Activated B cell treated with CpG ODN at 0.5 μM for 24 hours (primary cell): ENCODE results near the gene SLC8A1. TPM values are rescaled to one million over a fixed set of nuclear protein-coding genes. Genes with fewer than 3 reads are reported as not detected.

Experiments
- ATAC-seq: fragments of 200-7000 bp; cut with Tn5 transposase; one replicate; pipeline ENCODE4 v1.10.0; 2021; ENCODE audit warnings: low read depth, mild to moderate bottlenecking, moderate library complexity
- CTCF ChIA-PET: fragments of 350-600 bp; sonication (Branson Sonifier 250); formaldehyde crosslinking; loops from one replicate; lab custom pipeline; 2021; ENCODE audit warnings: antibody characterized with exemption; lab: Charles Lee
- POLR2A ChIA-PET: fragments of 350-600 bp; sonication (Branson Sonifier 250); formaldehyde crosslinking; loops from one replicate; lab custom pipeline; 2021; ENCODE audit warnings: antibody characterized with exemption; lab: Charles Lee
- DNase-seq: peaks from one replicate; pipeline ENCODE4 v3.0.0; 2022
- H3K27ac Mint-ChIP-seq: one replicate; pipeline ENCODE4 v1.8.0; 2020; ENCODE audit warnings: mixed read lengths
- H3K27me3 Mint-ChIP-seq: one replicate; pipeline ENCODE4 v1.8.0; 2021; ENCODE audit warnings: mixed read lengths
- H3K36me3 Mint-ChIP-seq: one replicate; pipeline ENCODE4 v1.8.0; 2021; ENCODE audit warnings: low read depth, mixed read lengths
- H3K4me1 Mint-ChIP-seq: one replicate; pipeline ENCODE4 v1.8.0; 2021; ENCODE audit warnings: mixed read lengths
- H3K4me3 Mint-ChIP-seq: one replicate; pipeline ENCODE4 v1.8.0; 2020; ENCODE audit warnings: mild to moderate bottlenecking, mixed read lengths
- H3K9me3 Mint-ChIP-seq: one replicate; pipeline ENCODE4 v1.8.0; 2020; ENCODE audit warnings: mixed read lengths
- intact Hi-C: fragments of 100-400 bp; cut with micrococcal nuclease; formaldehyde crosslinking; loops from one replicate; pipeline ENCODE4 v1.15.1; 2024
- total RNA-seq: library from RNA; stranded (reverse); gene quantifications from 2 replicates; pipeline ENCODE4 v1.2.3, GENCODE V29; 2022
- TF ChIP-seq, protein P1 (sequence below): fragments of 200-600 bp; IDR thresholded peaks from one replicate; pipeline ENCODE4 v1.8.0; 2022; ENCODE audit warnings: antibody characterized with exemption, mild to moderate bottlenecking

SLC8A1 gene
- total RNA-seq, 1 donor from 2014 or later = 0.04 TPM

DNA sequence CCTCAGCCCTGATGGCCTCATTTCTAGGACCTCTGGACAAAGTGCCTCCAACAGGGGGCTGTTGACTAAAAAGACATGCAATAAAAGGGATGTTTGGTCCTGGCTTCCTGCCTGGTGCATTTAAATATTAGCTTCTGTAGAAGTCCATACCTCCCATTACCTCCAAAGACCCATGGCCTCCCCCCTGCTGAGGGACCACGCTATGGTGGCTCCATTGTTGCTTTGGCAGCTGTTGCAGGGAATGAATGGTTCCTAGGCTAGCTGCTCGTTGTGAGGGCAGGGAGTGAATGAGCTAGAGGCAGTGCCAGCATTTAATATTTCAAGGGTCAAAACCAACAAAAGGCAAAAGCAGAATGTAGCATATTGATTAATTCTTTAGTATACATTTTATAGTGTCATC lies 285.9 kb downstream of the SLC8A1 start:
- H3K9me3 Mint-ChIP-seq = no peaks in the 10 kb centered on the region
- intact Hi-C loops = no loop called here
- CTCF ChIA-PET = no interaction called here
- no peaks in the 10 kb centered on the region for H3K4me1 Mint-ChIP-seq
- TF ChIP-seq, protein P1, sequence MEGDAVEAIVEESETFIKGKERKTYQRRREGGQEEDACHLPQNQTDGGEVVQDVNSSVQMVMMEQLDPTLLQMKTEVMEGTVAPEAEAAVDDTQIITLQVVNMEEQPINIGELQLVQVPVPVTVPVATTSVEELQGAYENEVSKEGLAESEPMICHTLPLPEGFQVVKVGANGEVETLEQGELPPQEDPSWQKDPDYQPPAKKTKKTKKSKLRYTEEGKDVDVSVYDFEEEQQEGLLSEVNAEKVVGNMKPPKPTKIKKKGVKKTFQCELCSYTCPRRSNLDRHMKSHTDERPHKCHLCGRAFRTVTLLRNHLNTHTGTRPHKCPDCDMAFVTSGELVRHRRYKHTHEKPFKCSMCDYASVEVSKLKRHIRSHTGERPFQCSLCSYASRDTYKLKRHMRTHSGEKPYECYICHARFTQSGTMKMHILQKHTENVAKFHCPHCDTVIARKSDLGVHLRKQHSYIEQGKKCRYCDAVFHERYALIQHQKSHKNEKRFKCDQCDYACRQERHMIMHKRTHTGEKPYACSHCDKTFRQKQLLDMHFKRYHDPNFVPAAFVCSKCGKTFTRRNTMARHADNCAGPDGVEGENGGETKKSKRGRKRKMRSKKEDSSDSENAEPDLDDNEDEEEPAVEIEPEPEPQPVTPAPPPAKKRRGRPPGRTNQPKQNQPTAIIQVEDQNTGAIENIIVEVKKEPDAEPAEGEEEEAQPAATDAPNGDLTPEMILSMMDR = no peak
- H3K4me3 Mint-ChIP-seq = no peak overlapping the region
- H3K27ac Mint-ChIP-seq = no peak overlapping the region
- POLR2A ChIA-PET = no interaction called here
- no peaks in the 10 kb centered on the region for H3K27me3 Mint-ChIP-seq
- no peaks in the 10 kb centered on the region for H3K36me3 Mint-ChIP-seq
- DNase-seq (no peak), ATAC-seq (no peak)

DNA sequence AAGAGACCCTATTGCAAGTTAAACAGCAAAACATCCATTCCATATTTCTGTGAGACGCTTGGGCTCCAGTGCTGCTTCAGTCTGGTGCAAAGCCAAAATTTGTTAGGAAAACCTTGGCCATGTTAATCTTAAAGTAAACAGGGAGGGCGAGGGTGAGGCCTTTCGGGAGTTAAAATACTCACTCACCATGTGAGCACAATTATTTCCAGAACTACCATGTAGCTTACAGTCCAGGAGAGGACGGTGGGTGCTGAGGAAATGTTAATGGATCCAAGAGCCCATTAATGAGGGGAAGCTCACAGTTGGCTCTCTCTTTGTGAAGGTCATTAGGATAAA lies 286.4 kb downstream of the SLC8A1 start:
- DNase-seq (no peak), ATAC-seq (no peak)
- no peaks in the 10 kb centered on the region for H3K27me3 Mint-ChIP-seq
- no peak overlapping the region for H3K4me3 Mint-ChIP-seq
- TF ChIP-seq, protein P1 = no peak
- POLR2A ChIA-PET = no interaction called here
- no peak overlapping the region for H3K27ac Mint-ChIP-seq
- H3K36me3 Mint-ChIP-seq = no peaks in the 10 kb centered on the region
- CTCF ChIA-PET = no interaction called here
- intact Hi-C loops = no loop called here
- H3K4me1 Mint-ChIP-seq = no peaks in the 10 kb centered on the region
- no peaks in the 10 kb centered on the region for H3K9me3 Mint-ChIP-seq

DNA sequence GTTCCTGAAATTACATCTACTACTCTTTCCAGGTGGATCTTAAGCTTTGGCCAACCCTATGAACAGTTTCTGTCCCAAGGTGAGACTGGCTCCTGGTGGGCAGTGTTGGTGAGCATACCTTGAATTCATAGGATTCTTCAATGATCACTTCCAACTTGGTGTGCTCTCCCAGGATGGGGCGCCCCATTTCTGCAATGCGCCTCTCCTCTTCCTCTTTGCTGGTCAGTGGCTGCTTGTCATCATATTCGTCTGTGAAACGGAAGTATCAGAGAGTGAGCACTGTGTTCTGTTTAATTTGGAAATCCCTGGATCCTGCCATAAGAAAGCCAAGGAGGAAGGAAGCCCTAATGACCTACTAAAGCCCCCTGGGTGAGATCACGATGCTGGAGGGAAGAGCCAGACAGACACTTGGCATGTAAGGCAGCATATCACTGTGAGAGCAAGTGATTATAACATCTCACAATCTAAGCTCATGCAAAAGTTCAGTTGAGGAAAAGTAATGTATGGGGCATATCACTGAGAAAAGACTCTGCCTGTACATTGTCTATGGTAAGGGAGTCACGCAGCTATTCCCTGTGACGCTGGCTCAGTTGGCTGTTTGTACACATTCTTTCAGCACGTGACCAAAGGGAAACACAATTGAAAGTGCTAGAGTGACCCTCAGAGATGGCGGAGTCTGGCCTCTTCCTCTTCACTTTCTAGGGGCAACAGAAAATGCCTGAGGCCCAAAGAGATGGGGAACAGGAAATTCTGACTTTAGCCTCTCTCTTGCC lies 287.0 kb downstream of the SLC8A1 start:
- Mint-ChIP-seq H3K4me1 (no peaks in the 10 kb centered on the region), H3K27me3 (no peaks in the 10 kb centered on the region), H3K36me3 (no peaks in the 10 kb centered on the region), H3K27ac (no peak overlapping the region), H3K9me3 (no peaks in the 10 kb centered on the region), H3K4me3 (no peak overlapping the region)
- POLR2A ChIA-PET = no interaction called here
- no peak for ATAC-seq
- TF ChIP-seq, protein P1 = no peak
- CTCF ChIA-PET = no interaction called here
- intact Hi-C loops = no loop called here
- DNase-seq = no peak

DNA sequence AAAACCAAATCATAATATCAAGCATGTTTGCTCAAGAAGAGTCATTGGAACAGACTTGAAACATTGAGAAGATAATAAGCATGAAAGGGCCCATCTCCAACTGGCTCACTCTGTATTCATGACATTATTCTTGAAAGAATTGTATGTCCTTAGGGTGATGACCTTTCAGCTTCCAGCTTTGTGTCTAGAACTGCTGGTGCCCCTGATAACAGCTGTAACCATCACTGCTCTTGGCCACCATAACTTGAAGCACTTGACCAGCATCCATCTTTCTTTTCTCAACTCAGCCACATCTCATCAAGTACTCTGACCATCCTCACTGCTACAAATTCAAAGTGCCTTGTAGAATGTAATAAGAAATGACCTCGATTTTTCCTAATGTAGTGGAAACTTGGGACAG lies 289.9 kb downstream of the SLC8A1 start:
- no peak for ATAC-seq
- no peak overlapping the region for H3K27ac Mint-ChIP-seq
- CTCF ChIA-PET = no interaction called here
- no peaks in the 10 kb centered on the region for H3K4me1 Mint-ChIP-seq
- H3K36me3 Mint-ChIP-seq = no peaks in the 10 kb centered on the region
- TF ChIP-seq, protein P1 = no peak
- no peak for DNase-seq
- intact Hi-C loops = no loop called here
- H3K9me3 Mint-ChIP-seq = no peaks in the 10 kb centered on the region
- no peaks in the 10 kb centered on the region for H3K27me3 Mint-ChIP-seq
- POLR2A ChIA-PET = no interaction called here
- no peak overlapping the region for H3K4me3 Mint-ChIP-seq

DNA sequence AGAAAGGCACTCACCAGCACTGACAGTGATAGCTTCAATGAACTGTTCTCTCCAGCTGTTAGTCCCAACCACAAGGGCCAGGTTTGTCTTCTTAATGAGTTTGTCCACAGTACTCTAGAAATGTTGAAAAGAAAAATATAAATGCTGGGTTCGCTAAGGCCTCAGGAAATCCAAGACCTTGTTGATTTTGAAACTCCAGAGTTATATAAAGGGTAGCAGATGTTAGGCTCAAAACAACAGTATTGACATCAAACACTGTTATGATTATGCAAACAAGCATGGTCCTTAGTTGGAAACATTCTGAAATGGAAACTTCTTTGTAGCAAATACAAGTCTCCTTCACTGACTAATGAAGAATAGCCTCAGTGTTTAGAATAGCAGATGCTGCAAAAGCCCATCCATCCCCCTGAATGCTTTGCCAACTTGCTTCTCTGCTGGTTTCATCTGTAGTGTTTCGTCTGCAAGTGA lies 291.1 kb downstream of the SLC8A1 start:
- no peak overlapping the region for H3K27ac Mint-ChIP-seq
- H3K27me3 Mint-ChIP-seq = no peaks in the 10 kb centered on the region
- ChIA-PET POLR2A (no interaction called here), CTCF (no interaction called here)
- H3K9me3 Mint-ChIP-seq = no peaks in the 10 kb centered on the region
- DNase-seq = no peak
- no peak overlapping the region for H3K4me3 Mint-ChIP-seq
- H3K4me1 Mint-ChIP-seq = no peaks in the 10 kb centered on the region
- no peaks in the 10 kb centered on the region for H3K36me3 Mint-ChIP-seq
- intact Hi-C loops = no loop called here
- no peak for ATAC-seq
- TF ChIP-seq, protein P1 = no peak
